ENCODE data around the gene STXBP1.
"Not testable (repeated sequence)": the region's sequence is repeated elsewhere in the genome, so short reads cannot be mapped to it uniquely, and the experiment has no call there.

The STXBP1 gene

GRCh38 chr9:127578627-127578951 lies 33.5 kb upstream of the STXBP1 start:
- no peak for DNase-seq

- DNase-seq: peak; percentile 98
These were observed 32.9 kb upstream of the STXBP1 start for GRCh38 chr9:127578952-127579853.

- DNase-seq: no peak
These were observed 31.7 kb upstream of the STXBP1 start for GRCh38 chr9:127580366-127580765.

- no peak for DNase-seq
These were observed 31.1 kb upstream of the STXBP1 start for GRCh38 chr9:127580879-127581475.

GRCh38 chr9:127584474-127584805 lies 27.6 kb upstream of the STXBP1 start:
- not testable (repeated sequence) for DNase-seq

GRCh38 chr9:127585161-127585819 lies 26.8 kb upstream of the STXBP1 start:
- DNase-seq: no peak

DNA sequence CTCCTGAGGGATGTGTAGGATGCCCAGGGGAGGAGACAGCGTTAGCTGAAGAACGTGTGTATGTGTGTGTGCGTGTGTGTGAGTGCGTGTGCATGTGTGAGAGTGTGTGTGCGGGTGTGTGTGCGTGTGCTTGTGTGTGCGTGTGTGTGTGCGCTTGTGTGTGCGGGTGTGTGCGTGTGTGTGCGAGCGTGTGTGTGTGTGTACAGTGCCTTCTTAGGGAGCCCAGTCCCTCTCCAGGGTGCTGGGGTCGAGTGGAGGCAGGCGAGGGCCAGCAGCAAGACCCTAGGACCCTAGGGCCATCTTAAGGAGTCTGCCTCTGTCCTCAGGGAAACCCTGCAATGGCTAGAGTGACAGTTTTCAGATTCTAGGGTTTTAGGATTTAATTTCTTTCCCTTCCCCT lies 26.0 kb upstream of the STXBP1 start:
- no peak for DNase-seq

DNA sequence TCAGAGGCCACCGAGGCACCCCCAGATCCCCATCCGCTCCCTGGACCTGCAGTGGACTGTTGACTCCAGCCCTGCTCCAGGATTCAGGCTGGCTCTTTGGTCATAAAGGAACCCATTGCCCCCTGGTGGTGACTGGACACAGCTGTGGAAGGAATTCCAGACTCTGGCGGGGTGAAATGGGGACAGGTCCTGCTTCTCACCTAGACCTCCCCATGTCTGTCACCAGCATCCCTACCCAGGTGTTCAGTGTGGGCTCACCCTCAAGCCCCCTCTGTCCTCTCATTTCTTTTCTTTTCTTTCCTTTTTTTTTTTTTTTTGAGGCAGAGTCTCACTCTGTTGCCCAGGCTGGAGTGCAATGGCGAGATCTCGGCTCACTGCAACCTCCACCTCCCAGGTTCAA lies 25.5 kb upstream of the STXBP1 start:
- peak; percentile 93 for DNase-seq

DNA sequence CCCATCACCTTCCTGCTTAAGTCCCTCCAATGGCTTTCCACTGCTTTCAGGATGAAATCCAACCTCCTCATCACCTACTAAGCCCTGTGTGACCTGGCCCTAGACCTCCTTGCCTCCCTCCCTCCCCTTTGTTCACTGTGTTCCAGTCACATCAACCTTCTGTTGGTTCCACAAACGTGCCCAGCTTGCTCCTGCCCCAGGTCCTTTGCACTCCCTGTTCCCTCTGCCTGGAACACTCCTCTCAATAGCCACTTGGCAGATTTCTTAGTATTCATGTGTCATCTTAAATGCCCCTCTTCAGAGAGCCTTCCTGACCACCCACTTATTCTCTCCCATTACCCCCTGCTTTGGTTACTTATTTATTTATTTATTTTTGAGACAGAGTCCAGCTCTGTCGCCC lies 24.1 kb upstream of the STXBP1 start:
- DNase-seq: no peak

GRCh38 chr9:127588740-127589506 lies 23.2 kb upstream of the STXBP1 start:
- peak; percentile 57 for DNase-seq

- DNase-seq: peak; percentile 90
These were observed 22.1 kb upstream of the STXBP1 start for GRCh38 chr9:127589955-127590370.

- DNase-seq: no peak
These were observed 16.5 kb upstream of the STXBP1 start for GRCh38 chr9:127595611-127596010.

- DNase-seq: no peak
These were observed 13.1 kb upstream of the STXBP1 start for GRCh38 chr9:127598839-127599549.

DNA sequence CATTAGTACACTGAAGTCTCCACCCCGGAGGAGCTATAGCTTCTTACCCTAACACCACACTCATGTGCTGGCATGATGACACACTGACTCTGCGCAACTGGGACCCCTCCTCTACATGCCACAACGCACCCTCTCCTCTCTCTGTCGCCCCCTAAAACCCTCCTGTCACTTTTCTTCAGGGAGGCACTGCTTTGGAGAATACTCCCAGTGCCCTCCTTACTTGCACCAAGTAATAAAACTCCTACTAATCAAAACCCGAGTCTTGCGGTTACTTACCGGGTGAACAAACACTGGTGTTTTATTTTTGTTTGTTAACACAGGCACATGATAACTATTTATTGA lies 12.6 kb upstream of the STXBP1 start:
- DNase-seq: no peak

- DNase-seq: no peak
These were observed 8.9 kb upstream of the STXBP1 start for GRCh38 chr9:127603226-127603625.

DNA sequence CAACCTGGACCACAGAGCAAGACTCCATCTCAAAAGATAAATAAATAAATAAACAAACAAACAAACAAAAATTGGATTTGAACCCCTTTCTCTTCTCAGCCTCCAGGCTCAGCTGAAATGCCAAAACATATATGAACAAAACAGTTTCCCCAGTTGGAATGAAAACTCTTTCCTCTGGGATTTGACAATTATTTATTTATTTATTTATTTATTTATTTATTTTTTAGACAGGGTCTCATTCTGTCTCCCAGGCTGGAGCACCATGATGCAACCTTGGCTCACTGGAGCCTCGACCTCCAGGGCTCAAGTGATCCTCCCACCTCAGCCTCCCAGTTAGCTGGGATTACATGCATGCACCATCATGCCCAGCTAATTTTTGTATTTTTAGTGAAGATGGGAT lies 6.0 kb upstream of the STXBP1 start:
- no peak for DNase-seq

DNA sequence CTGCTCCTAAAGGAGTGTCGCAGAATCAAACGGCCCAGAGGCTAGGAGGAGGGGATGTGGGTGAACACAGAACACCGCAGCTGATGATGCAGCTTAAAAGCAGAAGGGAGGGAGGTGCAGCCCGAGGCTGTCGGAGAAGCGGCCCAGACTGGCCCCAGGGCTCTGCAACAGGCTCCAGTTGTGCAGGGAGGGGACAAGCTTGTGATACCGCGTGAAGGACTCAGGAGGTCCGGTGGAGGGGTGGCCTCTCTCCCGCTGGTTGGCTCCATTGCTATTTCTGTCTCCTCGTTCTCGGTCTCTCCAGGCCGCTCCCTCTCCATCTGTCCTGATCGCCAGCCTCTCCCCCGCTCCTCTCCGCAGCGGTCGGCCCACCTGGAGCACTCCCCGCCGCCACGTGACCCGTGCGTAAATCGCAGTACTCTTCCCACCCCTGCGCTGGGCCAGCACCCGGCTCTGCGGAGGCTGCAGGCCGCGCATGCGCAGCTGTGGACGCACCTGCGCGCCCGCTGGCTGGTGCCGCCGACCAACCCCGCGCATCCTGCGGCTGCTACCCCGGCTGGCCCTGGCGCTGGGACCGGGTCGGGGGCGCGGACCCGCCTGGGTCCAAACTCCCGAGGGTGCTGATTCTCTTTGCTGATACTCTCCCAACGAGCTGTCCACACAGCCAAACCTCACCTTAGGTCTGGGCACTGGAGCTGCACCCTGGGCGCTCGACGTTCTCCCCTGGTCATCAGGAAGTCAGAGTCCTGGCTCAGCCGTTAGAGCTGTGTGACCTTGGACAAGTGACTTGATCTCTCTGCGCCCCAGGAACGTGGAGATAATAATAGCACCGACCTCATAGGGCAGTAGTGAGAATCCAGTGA lies 3.7 kb upstream of the STXBP1 start:
- DNase-seq: peak; percentile 97

DNA sequence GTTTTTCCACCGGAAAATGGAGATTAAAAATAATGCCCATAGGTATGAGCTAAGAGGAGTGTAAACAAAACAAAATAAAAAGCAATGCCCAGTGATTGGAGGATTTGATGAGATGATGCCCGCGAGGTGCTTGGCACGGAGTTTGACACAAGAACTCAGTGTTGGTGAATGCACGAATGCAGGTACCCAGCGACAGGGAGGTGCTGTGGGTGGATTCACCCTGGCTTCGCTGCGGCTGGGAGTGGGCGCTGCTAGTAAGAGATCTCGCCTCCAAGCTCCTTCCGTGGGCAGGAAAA lies 526 bp upstream of the STXBP1 start:
- DNase-seq: no peak

- peak; percentile 70 for DNase-seq
These were observed 984 bp downstream of the STXBP1 start for GRCh38 chr9:127612939-127613582.

GRCh38 chr9:127613583-127613954 lies 1.5 kb downstream of the STXBP1 start:
- no peak for DNase-seq

DNA sequence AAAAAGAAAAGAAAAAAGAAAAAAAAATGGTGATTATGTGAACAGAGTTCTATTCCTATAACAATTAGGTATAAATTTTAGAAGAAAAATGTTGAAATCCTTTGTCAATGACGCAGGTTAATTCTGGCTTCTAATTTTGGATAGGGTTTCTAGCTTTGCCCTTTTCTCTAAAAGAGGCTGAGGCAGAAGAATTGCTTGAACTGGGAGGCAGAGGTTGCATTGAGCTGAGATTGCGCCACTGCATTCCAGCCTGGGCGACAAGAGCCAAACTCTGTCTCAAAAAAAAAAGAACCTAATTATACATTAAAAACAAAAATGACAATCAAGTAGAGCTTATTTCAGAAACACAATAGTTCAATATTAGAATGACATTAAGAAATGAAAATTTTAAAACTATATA lies 2.9 kb downstream of the STXBP1 start:
- no peak for DNase-seq

Measured in DMS53 (cell line).